Activated CD8-positive, alpha-beta memory T cell treated with anti-CD3 and anti-CD28 coated beads for 36 hours (primary cell): ENCODE data around the gene NKX3-2. TPM values are rescaled to one million over a fixed set of nuclear protein-coding genes. Genes with fewer than 3 reads are reported as not detected.

Source experiments
- CTCF ChIA-PET: fragments of 350-600 bp; sonication (Branson Sonifier 250); formaldehyde crosslinking; loops from one replicate; lab custom pipeline; 2021; ENCODE audit warnings: antibody characterized with exemption; lab: Charles Lee
- POLR2A ChIA-PET: fragments of 350-600 bp; sonication (Branson Sonifier 250); formaldehyde crosslinking; loops from one replicate; lab custom pipeline; 2021; ENCODE audit warnings: antibody characterized with exemption; lab: Charles Lee
- total RNA-seq, 2 experiments: library from RNA; stranded (reverse); gene quantifications; one replicate each; pipeline ENCODE4 v1.2.3, GENCODE V29; 2021

NKX3-2 gene
- total RNA-seq, 2 experiments from 2014 or later: not detected

DNA sequence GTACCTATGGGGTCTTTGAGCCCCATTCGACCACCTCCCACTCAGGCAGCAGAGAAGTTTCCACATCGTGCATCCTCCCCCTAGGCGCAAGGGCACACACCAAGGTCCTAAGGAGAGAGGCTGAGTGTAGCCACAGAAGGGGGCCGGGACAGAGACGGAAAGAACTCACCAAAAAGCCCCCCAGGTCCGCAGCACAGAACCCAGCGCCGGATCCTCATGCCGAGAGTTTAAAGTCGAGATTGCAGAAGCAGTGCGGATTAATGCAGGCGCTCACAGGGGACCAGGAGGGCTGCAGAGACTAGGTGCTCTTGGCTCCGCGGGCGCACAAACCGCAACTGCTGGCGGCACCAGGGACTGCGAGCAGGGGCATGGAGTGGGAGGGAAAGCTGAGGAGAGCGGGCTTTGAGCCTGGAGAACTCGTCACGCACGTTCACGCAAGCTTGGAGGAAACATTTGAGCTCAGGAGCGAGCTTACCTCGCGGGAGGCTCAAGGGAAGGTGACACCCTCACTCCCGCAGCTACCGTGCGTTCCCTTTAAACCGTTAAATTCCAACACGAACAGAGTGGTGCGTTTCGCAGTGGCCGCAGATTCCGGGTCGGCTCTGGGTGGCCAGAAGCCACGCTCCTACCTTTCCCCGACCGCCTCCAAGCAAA lies 8.5 kb downstream of the NKX3-2 start:
- CTCF ChIA-PET: no interaction called here

DNA sequence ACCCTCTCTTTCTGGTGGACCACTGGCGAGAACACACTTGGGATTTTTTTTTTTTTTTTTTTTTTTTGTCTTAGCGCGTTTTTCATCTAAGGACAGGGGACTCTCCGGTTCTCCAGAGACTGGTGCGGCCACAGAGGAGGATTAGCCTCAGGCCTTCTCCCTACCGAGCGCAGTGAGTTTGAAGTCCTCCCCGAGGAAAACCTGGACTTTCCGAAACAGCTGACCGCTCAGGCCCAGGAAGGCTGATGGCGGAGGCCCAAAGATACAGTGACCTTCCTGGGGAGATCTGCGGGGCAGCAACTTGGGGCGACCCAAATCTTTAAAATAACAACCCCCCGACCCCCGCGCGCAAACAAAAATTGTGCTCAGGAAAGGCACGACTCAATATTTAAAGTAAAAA lies 9.2 kb downstream of the NKX3-2 start:
- CTCF ChIA-PET: interaction anchor here (1.6 kb wide), 1 partner anchor 14 kb away, joined by 3 read pairs; no protein-coding TSS in a partner anchor
- POLR2A ChIA-PET: no interaction called here

More for the DNA sequence above, 8.5 kb downstream of the NKX3-2 start:
- POLR2A ChIA-PET: no interaction called here

GRCh38 chr4:13534344-13535063 lies 9.8 kb downstream of the NKX3-2 start:
- ChIA-PET CTCF (interaction anchor here (1.0 to 1.6 kb wide), 2 partner anchors 14 to 15 kb away, joined by 3 read pairs; no protein-coding TSS in a partner anchor), POLR2A (no interaction called here)

DNA sequence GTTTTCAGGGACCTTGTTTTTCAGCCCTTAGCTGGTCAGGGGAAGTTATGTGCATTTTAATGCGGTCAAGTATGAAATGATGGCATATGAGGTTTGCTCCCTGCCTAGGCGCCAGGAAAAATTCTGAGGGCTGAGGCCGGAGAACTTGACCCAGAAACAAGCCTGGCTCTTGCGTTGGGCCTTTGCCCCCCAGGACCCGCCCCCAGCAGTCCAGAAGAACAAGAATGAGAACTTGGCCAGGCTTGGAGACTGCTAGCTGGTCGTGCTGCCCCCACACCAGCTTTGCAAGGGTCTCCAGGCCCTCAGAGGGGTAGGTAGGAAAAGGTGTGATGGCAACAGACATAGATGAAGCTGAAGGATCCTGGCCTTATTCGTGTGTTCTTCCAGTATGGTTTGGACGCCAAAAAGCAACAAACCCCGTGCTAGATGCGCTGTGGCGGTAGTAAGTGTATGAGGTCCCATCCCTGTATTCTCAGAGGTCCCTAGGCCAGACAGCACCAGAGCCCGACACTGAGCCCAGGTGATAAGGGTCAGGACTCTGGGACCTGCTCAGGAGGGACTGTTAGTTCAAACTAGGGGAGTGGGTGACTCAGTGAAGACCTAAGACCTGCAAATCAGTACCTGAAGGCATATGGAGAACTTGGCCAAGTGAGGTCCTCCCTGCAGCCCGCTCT lies 10.5 kb downstream of the NKX3-2 start:
- POLR2A ChIA-PET: no interaction called here
- CTCF ChIA-PET: interaction anchor here (1.0 to 1.6 kb wide), 2 partner anchors 13 to 15 kb away, joined by 3 read pairs; no protein-coding TSS in a partner anchor

DNA sequence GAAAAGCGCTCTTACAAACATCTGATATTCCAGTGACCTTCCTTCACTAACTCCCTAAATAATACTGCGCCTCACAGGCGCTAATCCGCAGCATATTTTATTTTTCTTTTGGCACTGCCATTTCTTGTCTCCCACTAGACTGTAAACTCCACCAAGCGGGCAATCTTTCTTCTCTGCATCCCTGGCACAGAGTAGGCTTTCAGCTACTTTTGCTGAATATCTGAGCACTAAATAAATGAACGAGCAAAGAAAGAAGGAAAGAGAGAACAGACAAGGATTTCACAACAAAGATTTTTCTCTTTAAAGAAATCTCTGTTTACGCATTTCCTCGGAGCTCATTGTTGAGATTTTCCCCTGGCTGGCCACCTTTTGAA lies 12.7 kb downstream of the NKX3-2 start:
- ChIA-PET POLR2A (no interaction called here), CTCF (no interaction called here)

- POLR2A ChIA-PET: no interaction called here
- CTCF ChIA-PET: interaction anchor here (1.2 kb wide), 1 partner anchor 17 kb away, joined by 4 read pairs; no protein-coding TSS in a partner anchor
Measured at GRCh38 chr4:13530823-13531624, 13.3 kb downstream of the NKX3-2 start.

DNA sequence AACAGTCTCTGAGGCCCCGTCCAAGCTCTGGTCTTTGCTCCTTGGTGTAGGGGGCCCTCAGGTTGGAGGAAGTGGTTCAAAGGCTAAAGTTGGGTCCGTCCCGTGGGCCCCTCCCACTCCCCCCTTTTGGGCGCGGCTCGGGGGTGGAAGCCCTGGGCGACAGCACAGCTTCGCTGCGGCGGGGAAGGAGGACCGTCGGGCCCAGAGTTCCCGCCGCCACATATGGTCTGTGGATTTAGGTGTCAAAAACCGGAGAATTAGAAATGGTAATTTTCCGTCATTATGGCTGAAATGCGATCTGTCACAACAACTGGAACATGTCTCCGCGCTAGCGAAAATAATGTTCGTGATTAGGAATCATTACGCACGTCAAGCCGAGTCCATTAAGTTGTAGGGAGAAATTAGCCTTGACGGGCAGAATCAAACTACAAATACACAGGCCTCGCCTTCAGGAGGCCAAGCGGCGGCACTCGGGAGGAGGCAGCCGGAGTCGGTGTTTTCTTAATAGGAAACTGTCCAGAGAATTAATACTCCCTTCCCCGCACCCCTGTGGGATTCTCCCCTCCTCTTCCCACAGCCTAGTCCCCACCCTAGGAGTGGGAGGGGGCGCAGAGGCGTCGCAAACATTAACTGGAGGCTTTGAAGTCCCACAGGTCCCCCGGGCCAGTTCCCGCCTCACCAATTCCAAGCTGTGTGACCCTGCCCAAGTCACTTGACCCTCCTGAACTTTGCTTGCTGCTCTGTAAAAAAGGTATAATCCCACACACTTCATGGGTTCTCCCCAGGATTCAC lies 15.0 kb downstream of the NKX3-2 start:
- POLR2A ChIA-PET: no interaction called here
- CTCF ChIA-PET: no interaction called here

GRCh38 chr4:13528821-13529127 lies 15.5 kb downstream of the NKX3-2 start:
- POLR2A ChIA-PET: no interaction called here
- CTCF ChIA-PET: no interaction called here

GRCh38 chr4:13527981-13528820 lies 16.1 kb downstream of the NKX3-2 start:
- ChIA-PET POLR2A (no interaction called here), CTCF (interaction anchor here (0.8 kb wide), 1 partner anchor 13 kb away, joined by 3 read pairs; no protein-coding TSS in a partner anchor)

DNA sequence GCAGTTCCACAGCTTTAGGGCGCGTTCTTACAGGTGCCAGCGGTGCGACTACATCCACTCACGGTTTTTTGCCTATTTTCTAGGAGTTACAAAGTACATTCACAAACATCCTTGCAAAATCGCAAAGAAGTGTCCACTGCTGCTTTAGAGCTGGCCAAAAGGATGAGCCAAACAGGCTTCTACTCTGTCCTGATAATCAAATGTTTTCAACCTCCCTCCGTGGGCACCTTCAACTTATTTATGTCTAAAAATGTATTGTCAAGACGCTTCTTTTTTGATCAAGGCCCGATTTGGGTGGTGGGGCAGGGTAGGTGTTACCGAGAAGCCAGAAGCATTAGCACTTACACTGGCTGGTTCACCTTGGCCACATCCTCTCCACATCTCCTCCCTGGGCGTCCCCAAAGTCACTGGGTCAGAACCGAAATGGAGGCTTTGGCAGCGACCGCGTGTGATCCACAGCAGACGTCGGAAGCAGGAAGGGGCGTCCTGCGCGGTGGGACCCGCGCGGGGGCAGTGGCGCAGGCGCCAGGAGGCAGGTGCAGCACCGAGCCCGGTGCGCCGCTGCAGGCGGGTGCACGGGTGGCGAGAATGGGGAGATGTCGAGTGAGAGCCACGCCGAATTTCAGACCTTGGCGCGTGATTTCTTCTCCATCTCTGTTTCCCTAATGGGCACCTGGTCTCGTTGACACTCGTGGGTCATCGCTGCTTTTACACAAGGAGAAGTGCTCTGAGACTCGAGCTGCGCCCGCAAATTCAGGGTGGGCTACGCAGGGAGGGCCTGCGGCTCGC lies 16.9 kb downstream of the NKX3-2 start:
- POLR2A ChIA-PET: no interaction called here
- CTCF ChIA-PET: interaction anchor here (0.8 to 1.6 kb wide), 2 partner anchors 14 to 21 kb away, joined by 3 to 4 read pairs; no protein-coding TSS in a partner anchor

- ChIA-PET CTCF (interaction anchor here (1.6 kb wide), 1 partner anchor 22 kb away, joined by 4 read pairs; no protein-coding TSS in a partner anchor), POLR2A (interaction anchor here (1.1 kb wide), 1 partner anchor 21 kb away, joined by 4 read pairs; no protein-coding TSS in a partner anchor)
Measured at GRCh38 chr4:13526658-13527057, 17.6 kb downstream of the NKX3-2 start.

DNA sequence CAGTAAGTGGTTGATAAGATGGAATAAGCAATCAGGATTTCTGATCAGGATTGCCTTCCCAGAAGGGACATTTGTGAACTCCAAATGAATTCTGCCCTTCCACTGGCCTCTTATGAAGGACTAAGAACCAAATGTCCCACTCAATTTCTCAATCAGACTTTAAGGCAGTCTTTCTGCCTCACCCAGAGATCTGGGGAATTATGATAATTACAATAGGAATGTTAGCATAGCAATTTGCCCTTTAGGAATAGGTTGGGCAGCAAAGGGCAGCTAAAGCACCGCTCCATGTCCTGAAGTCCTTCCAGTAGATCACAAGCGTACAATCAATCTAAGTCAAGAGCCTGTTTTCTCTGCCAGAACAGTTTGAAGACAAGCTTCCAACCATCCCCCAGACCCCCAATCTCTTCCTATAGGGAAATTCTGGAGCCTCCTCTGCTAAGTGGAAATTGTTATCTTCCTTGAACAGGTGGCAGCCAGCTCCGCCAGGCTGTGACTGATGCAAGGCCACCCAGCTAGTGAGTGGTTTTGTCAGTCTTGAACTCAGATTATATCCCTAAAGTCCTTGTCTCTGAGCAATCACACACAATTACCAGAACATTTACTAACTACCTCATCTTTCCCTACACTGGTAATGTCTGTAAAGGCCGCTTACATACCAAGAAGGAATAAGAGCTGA lies 18.6 kb downstream of the NKX3-2 start:
- CTCF ChIA-PET: interaction anchor here (1.6 kb wide), 1 partner anchor 23 kb away, joined by 4 read pairs; no protein-coding TSS in a partner anchor
- POLR2A ChIA-PET: interaction anchor here (1.1 kb wide), 1 partner anchor 22 kb away, joined by 4 read pairs; no protein-coding TSS in a partner anchor

- ChIA-PET CTCF (interaction anchor here (0.6 kb wide), 1 partner anchor 131 kb away, joined by 4 read pairs; no protein-coding TSS in a partner anchor), POLR2A (no interaction called here)
Measured at GRCh38 chr4:13524504-13525243, 19.6 kb downstream of the NKX3-2 start.

DNA sequence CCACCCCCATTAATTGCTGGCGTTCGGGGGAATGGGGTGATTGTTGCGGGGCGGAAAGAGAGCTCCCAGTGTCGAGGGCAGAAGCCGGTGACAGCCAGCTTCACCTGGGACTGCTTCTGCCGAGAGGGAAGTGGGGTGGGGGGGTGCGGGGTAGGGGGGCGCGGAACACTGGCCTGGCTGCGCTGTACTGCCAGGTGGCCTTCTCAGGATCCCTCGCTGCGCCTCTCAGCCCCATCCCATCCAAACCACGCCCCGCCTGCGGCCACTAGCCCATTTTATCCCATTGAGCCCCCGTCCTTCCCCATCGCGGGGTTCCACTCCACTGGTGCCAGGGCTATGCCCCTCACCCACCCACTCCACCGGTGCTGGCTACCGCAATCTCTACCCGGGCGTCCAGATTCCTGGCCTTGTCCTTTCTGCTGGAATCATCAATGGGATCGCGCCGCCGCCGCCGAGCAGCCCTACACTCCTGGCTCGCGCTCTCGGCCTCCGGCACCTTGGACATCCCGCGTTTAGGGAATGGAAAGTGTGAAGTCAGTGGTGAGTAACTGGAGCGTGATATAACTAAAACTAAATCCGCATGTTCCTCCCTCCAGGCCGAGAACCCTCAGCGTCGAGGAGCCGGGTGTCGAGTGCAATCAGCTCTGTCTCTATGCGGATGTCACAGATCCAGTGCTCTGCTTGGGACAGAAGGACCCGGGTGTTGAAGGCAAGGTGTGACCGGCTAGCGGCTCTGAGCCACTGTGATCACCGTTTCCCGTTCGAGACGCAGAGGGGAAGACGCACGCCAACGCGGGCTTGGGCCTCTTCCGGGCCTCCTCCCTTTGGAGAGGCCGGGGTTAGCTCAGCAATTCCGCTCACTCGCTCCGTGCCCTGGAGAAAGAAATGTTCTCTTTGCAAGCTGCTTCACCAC lies 20.5 kb downstream of the NKX3-2 start:
- ChIA-PET POLR2A (no interaction called here), CTCF (interaction anchor here (0.6 kb wide), 1 partner anchor 130 kb away, joined by 4 read pairs; no protein-coding TSS in a partner anchor)
